HL-60 (cell line): ENCODE measurements around the gene TBXAS1.

Source experiments
- DNase-seq, 2 experiments: peaks; one replicate each; pipeline ENCODE4 v3.0.0-alpha.2; 2010 to 2020; ENCODE audit warnings: low read depth in 1 of 2, low spot score in 1 of 2
- H3K27ac ChIP-seq: fragments of 250-450 bp; sonication (Bioruptor Pico); replicated peaks from 2 replicates; pipeline ENCODE4 v1.5.1; 2020; ENCODE audit warnings: mild to moderate bottlenecking, moderate library complexity
- H3K27me3 ChIP-seq: fragments of 250-450 bp; sonication (Bioruptor Pico); 2 replicates; pipeline ENCODE4 v1.5.1; 2021; ENCODE audit warnings: mild to moderate bottlenecking, moderate library complexity; ENCODE audit not compliant: insufficient read depth, poor library complexity, severe bottlenecking
- H3K4me3 ChIP-seq: replicated peaks from 2 replicates; pipeline ENCODE4 v1.5.1; 2011; ENCODE audit warnings: mild to moderate bottlenecking, control low read depth, low read length; ENCODE audit not compliant: insufficient read depth
- CTCF ChIP-seq: IDR thresholded peaks from one replicate; pipeline ENCODE4 v1.5.1; 2011; ENCODE audit warnings: low read length, control low read depth, inconsistent platforms; ENCODE audit not compliant: insufficient read depth
- GABPA ChIP-seq: IDR thresholded peaks from 2 replicates; pipeline ENCODE4 v1.6.1; 2012; ENCODE audit warnings: low read depth
- POLR2AphosphoS5 ChIP-seq: IDR thresholded peaks from 2 replicates; pipeline ENCODE4 v1.6.1; 2012; ENCODE audit warnings: low read depth
- REST ChIP-seq: IDR thresholded peaks from 2 replicates; pipeline ENCODE4 v1.6.1; 2012; ENCODE audit warnings: low read depth; ENCODE audit not compliant: insufficient replicate concordance
- SPI1 ChIP-seq: IDR thresholded peaks from 2 replicates; pipeline ENCODE4 v1.6.1; 2012; ENCODE audit warnings: low read depth, mild to moderate bottlenecking, borderline replicate concordance

The TBXAS1 gene

GRCh38 chr7:139930286-139930965 lies 101.4 kb downstream of the TBXAS1 start:
- no peak overlapping the region for H3K4me3 ChIP-seq
- TF ChIP-seq REST = no peak
- TF ChIP-seq GABPA = no peak
- no peak for TF ChIP-seq CTCF
- no peak for TF ChIP-seq POLR2AphosphoS5
- TF ChIP-seq SPI1 = no peak
- no peaks in the 10 kb centered on the region for H3K27me3 ChIP-seq
- no peak for DNase-seq
- H3K27ac ChIP-seq = no peak overlapping the region

- Histone ChIP-seq H3K4me3 (no peak overlapping the region), H3K27me3 (no peaks in the 10 kb centered on the region), H3K27ac (no peak overlapping the region)
- TF ChIP-seq POLR2AphosphoS5 (no peak), GABPA (no peak), SPI1 (no peak), REST (no peak), CTCF (no peak)
- no peak for DNase-seq
Measured at GRCh38 chr7:139931190-139931934, 102.3 kb downstream of the TBXAS1 start.

- Histone ChIP-seq H3K4me3 (no peak overlapping the region), H3K27ac (no peak overlapping the region), H3K27me3 (no peaks in the 10 kb centered on the region)
- no peak for DNase-seq
- TF ChIP-seq CTCF = no peak
- TF ChIP-seq POLR2AphosphoS5 = no peak
- TF ChIP-seq REST = no peak
- TF ChIP-seq GABPA = no peak
- TF ChIP-seq SPI1 = no peak
Measured at GRCh38 chr7:139932531-139932930, 103.5 kb downstream of the TBXAS1 start.
